GM23338 (cell line): Measurements from ENCODE around the gene PPP1R15B. TPM values are rescaled to one million over a fixed set of nuclear protein-coding genes. Genes with fewer than 3 reads are reported as not detected.

Experiments
- ATAC-seq: fragments of 200-7000 bp; cut with Tn5 transposase; 3 replicates; pipeline ENCODE4 v1.9.1; 2020
- DNase-seq: peaks from one replicate; pipeline ENCODE4 v3.0.0-alpha.2; 2015; ENCODE audit warnings: low spot score
- H2AFZ ChIP-seq: fragments of 200-600 bp; sonication (generic); 2 replicates; pipeline ENCODE4 v1.8.0; 2016; ENCODE audit warnings: antibody characterized with exemption, mild to moderate bottlenecking, moderate library complexity
- H3F3A ChIP-seq: fragments of 200-600 bp; sonication (generic); replicated peaks from 2 replicates; pipeline ENCODE4 v1.8.0; 2017; ENCODE audit warnings: antibody characterized with exemption, mixed run types, low read depth
- H3K27ac ChIP-seq: fragments of 200-600 bp; sonication (generic); 2 replicates; pipeline ENCODE4 v1.6.1; 2016; ENCODE audit warnings: low read depth
- H3K27me3 ChIP-seq: fragments of 200-600 bp; sonication (generic); 2 replicates; pipeline ENCODE4 v1.8.0; 2016; ENCODE audit warnings: mild to moderate bottlenecking, mixed run types, moderate library complexity; ENCODE audit not compliant: insufficient read depth
- H3K36me3 ChIP-seq: fragments of 200-600 bp; sonication (generic); 2 replicates; pipeline ENCODE4 v1.8.0; 2016; ENCODE audit warnings: mild to moderate bottlenecking; ENCODE audit not compliant: insufficient read depth
- H3K4me1 ChIP-seq: fragments of 200-600 bp; sonication (generic); 2 replicates; pipeline ENCODE4 v1.8.0; 2016; ENCODE audit warnings: mild to moderate bottlenecking, moderate library complexity; ENCODE audit not compliant: insufficient read depth
- H3K4me2 ChIP-seq: fragments of 200-600 bp; sonication (generic); 2 replicates; pipeline ENCODE4 v1.7.1; 2017; ENCODE audit warnings: mixed run types
- H3K4me3 ChIP-seq: fragments of 200-600 bp; sonication (generic); 2 replicates; pipeline ENCODE4 v1.6.1; 2016; ENCODE audit warnings: mixed run types
- H3K79me2 ChIP-seq: fragments of 200-600 bp; sonication (generic); replicated peaks from 2 replicates; pipeline ENCODE4 v1.8.0; 2017; ENCODE audit warnings: mild to moderate bottlenecking; ENCODE audit not compliant: insufficient read depth
- H3K9me2 ChIP-seq: fragments of 200-600 bp; sonication (generic); 2 replicates; pipeline ENCODE4 v1.8.0; 2017; ENCODE audit not compliant: insufficient read depth
- H4K20me1 ChIP-seq: fragments of 200-600 bp; sonication (generic); replicated peaks from 2 replicates; pipeline ENCODE4 v1.8.0; 2017; ENCODE audit warnings: mild to moderate bottlenecking; ENCODE audit not compliant: insufficient read depth
- H3K27ac Mint-ChIP-seq: 2 replicates; pipeline ENCODE4 v1.8.0; 2020; ENCODE audit warnings: inconsistent platforms, mild to moderate bottlenecking, moderate library complexity, mixed read lengths
- H3K27me3 Mint-ChIP-seq: 3 replicates; pipeline ENCODE4 v1.8.0; 2022; ENCODE audit warnings: low read depth, mild to moderate bottlenecking, moderate library complexity, mixed read lengths, inconsistent platforms; ENCODE audit not compliant: insufficient read depth, poor library complexity
- H3K36me3 Mint-ChIP-seq: 3 replicates; pipeline ENCODE4 v1.8.0; 2021; ENCODE audit warnings: low read depth, mild to moderate bottlenecking, inconsistent platforms, moderate library complexity, mixed read lengths
- H3K4me1 Mint-ChIP-seq: 3 replicates; pipeline ENCODE4 v1.8.0; 2020; ENCODE audit warnings: mild to moderate bottlenecking, inconsistent platforms, mixed read lengths
- H3K4me3 Mint-ChIP-seq: 3 replicates; pipeline ENCODE4 v1.8.0; 2021; ENCODE audit warnings: moderate library complexity, mild to moderate bottlenecking, inconsistent platforms, mixed read lengths
- H3K9me3 Mint-ChIP-seq: 3 replicates; pipeline ENCODE4 v1.8.0; 2020; ENCODE audit warnings: moderate library complexity, mild to moderate bottlenecking, inconsistent platforms, mixed read lengths
- CREB1 ChIP-seq: fragments of 250-450 bp; sonication (Bioruptor Pico); IDR thresholded peaks from 2 replicates; pipeline ENCODE4 v1.5.0; 2020; ENCODE audit warnings: low read depth, mild to moderate bottlenecking, moderate library complexity
- CTCF ChIP-seq, 2 experiments: fragments of 200-600 bp in 1 of 2; sonication (generic) in 1 of 2; conservative IDR thresholded peaks; 2 replicates each; pipeline versions ENCODE4 v1.5.1 to v1.6.1; 2016 to 2017; ENCODE audit warnings: antibody characterized with exemption in 2 of 2, low read depth in 2 of 2, mild to moderate bottlenecking in 2 of 2, moderate library complexity in 1 of 2
- ETS1 ChIP-seq: IDR thresholded peaks from 2 replicates; pipeline ENCODE4 v1.6.1; 2016; ENCODE audit warnings: antibody characterized with exemption
- EZH2 ChIP-seq: fragments of 200-600 bp; sonication (generic); IDR thresholded peaks from one replicate; pipeline ENCODE4 v1.8.0; 2017; ENCODE audit warnings: antibody characterized with exemption, mild to moderate bottlenecking, low read depth; ENCODE audit not compliant: unreplicated experiment
- EZH2phosphoT487 ChIP-seq: fragments of 200-600 bp; sonication (generic); IDR thresholded peaks from one replicate; pipeline ENCODE4 v1.8.1; 2018; ENCODE audit warnings: antibody characterized with exemption; ENCODE audit not compliant: unreplicated experiment
- JUNB ChIP-seq: IDR thresholded peaks from one replicate; pipeline ENCODE4 v1.6.1; 2016; ENCODE audit warnings: antibody characterized with exemption; ENCODE audit not compliant: unreplicated experiment
- NANOG ChIP-seq: IDR thresholded peaks from 2 replicates; pipeline ENCODE4 v1.6.1; 2016; ENCODE audit warnings: antibody characterized with exemption, borderline replicate concordance
- POLR2AphosphoS5 ChIP-seq: IDR thresholded peaks from 2 replicates; pipeline ENCODE4 v1.6.1; 2016; ENCODE audit warnings: antibody characterized with exemption, low read depth
- REST ChIP-seq: IDR thresholded peaks from one replicate; pipeline ENCODE4 v1.6.1; 2018; ENCODE audit warnings: antibody characterized with exemption; ENCODE audit not compliant: unreplicated experiment
- STAT1 ChIP-seq: IDR thresholded peaks from one replicate; pipeline ENCODE4 v1.6.1; 2016; ENCODE audit warnings: antibody characterized with exemption; ENCODE audit not compliant: unreplicated experiment
- ZNF114 ChIP-seq: fragments of 250-450 bp; sonication (Bioruptor Pico); IDR thresholded peaks from 2 replicates; pipeline ENCODE4 v1.5.0; 2020; ENCODE audit warnings: mild to moderate bottlenecking, moderate library complexity
- ZNF331 ChIP-seq: fragments of 250-450 bp; sonication (Bioruptor Pico); IDR thresholded peaks from 2 replicates; pipeline ENCODE4 v1.5.0; 2020; ENCODE audit warnings: low read depth, mild to moderate bottlenecking, moderate library complexity
- ZNF462 ChIP-seq: fragments of 250-450 bp; sonication (Bioruptor Pico); IDR thresholded peaks from 2 replicates; pipeline ENCODE4 v1.5.0; 2020; ENCODE audit warnings: mild to moderate bottlenecking, moderate library complexity
- polyA plus RNA-seq: library from polyadenylated mRNA; unstranded; fragments of >200 nt; fragmentation: Nextera tagmentation; extraction: Ambion mirVana; gene quantifications from 2 replicates; pipeline ENCODE4 v1.2.1, GENCODE V29; 2016
- total RNA-seq: library from RNA; depleted of rRNA; stranded (reverse); fragments of >200 nt; shearing (Covaris generic); gene quantifications from 2 replicates; pipeline ENCODE4 v1.2.3, GENCODE V29; 2014

Gene PPP1R15B
- total and polyA plus RNA-seq, 2 experiments from 2014 or later = 17.3 to 64.3 TPM

GRCh38 chr1:204447736-204448135, 36.1 kb upstream of the PPP1R15B start:
- no peak for DNase-seq
- Mint-ChIP-seq H3K27ac (no peak overlapping the region), H3K27me3 (peaks cover 20% of the 10 kb centered on the region), H3K36me3 (peaks cover 33% of the 10 kb centered on the region), H3K4me1 (peaks cover 34% of the 10 kb centered on the region), H3K9me3 (no peaks in the 10 kb centered on the region; the same call in 2 of the 3 replicates), H3K4me3 (no peak overlapping the region; the same call in 2 of the 3 replicates)
- H2AFZ ChIP-seq = no peak overlapping the region
- 0 out of 2 replicates have a peak, but pooled peaks cover 2% of the 10 kb centered on the region for H3F3A ChIP-seq
- no peaks in the 10 kb centered on the region for H3K9me2 ChIP-seq
- H3K27me3 ChIP-seq = no peaks in the 10 kb centered on the region
- no peak overlapping the region for H3K27ac ChIP-seq
- peaks cover 3% of the 10 kb centered on the region; the same call in 1 of the 2 replicates for H3K36me3 ChIP-seq
- H3K4me2 ChIP-seq = no peak overlapping the region
- peaks cover 10% of the 10 kb centered on the region for H3K4me1 ChIP-seq
- H3K79me2 ChIP-seq = no peaks in the 10 kb centered on the region
- ATAC-seq = no peak
- H4K20me1 ChIP-seq = no peaks in the 10 kb centered on the region
- TF ChIP-seq CREB1 (CRISPR knock-in tag) (no peak), POLR2AphosphoS5 (no peak), CTCF (conservative IDR thresholded peaks at IDR 0.05; ENCODE audit: low read depth in 2 of 2) (no peak), REST (no peak), JUNB (no peak), ETS1 (no peak), ZNF331 (CRISPR knock-in tag) (no peak), STAT1 (no peak), ZNF114 (CRISPR knock-in tag) (no peak), EZH2 (no peak), ZNF462 (no peak), EZH2phosphoT487 (no peak), NANOG (no peak)
- no peak overlapping the region for H3K4me3 ChIP-seq
